HG03103 (cell line): ENCODE results near the gene SHLD2.
"Not testable (repeated sequence)": the region's sequence is repeated elsewhere in the genome, so short reads cannot be mapped to it uniquely, and the experiment has no call there.

Experiments used
- ATAC-seq: cut with Tn5 transposase; IDR thresholded peaks from one replicate; pipeline ENCODE4 v1.9.1; 2021; ENCODE audit warnings: low read depth; ENCODE audit not compliant: unreplicated experiment

SHLD2 gene

GRCh38 chr10:87094373-87095235 lies at the start of gene SHLD2, which contains the start of gene GLUD1:
TSS of gene SHLD2 (plus strand) at chr10:87095206. CDS start at chr10:87151355, 56,149 bp downstream.
TSS of gene GLUD1 (minus strand) at chr10:87094843. CDS start at chr10:87094769, 74 bp downstream.
- ATAC-seq: peak; percentile 59

GRCh38 chr10:87045434-87045938 lies 49.5 kb upstream of the SHLD2 start:
- no peak for ATAC-seq

- no peak for ATAC-seq
Measured at GRCh38 chr10:87053111-87053510, 41.9 kb upstream of the SHLD2 start.

GRCh38 chr10:87053577-87054181 lies 41.3 kb upstream of the SHLD2 start:
- ATAC-seq: no peak

- no peak for ATAC-seq
Measured at GRCh38 chr10:87054373-87055295, 40.4 kb upstream of the SHLD2 start.

GRCh38 chr10:87058171-87058570 lies 36.8 kb upstream of the SHLD2 start:
- ATAC-seq: no peak

GRCh38 chr10:87059401-87059800 lies 35.6 kb upstream of the SHLD2 start:
- ATAC-seq: no peak

- ATAC-seq: no peak
Measured at GRCh38 chr10:87060280-87060928, 34.6 kb upstream of the SHLD2 start.

GRCh38 chr10:87064651-87065050 lies 30.4 kb upstream of the SHLD2 start:
- ATAC-seq: no peak

GRCh38 chr10:87066178-87066577 lies 28.8 kb upstream of the SHLD2 start:
- ATAC-seq: no peak

GRCh38 chr10:87066865-87067264 lies 28.1 kb upstream of the SHLD2 start:
- ATAC-seq: no peak

- no peak for ATAC-seq
Measured at GRCh38 chr10:87068281-87068680, 26.7 kb upstream of the SHLD2 start.

- no peak for ATAC-seq
Measured at GRCh38 chr10:87072449-87072848, 22.6 kb upstream of the SHLD2 start.

- ATAC-seq: not testable (repeated sequence)
Measured at GRCh38 chr10:87076421-87076820, 18.6 kb upstream of the SHLD2 start.

GRCh38 chr10:87079106-87079836 lies 15.7 kb upstream of the SHLD2 start:
- ATAC-seq: no peak

GRCh38 chr10:87080621-87081020 lies 14.4 kb upstream of the SHLD2 start:
- not testable (repeated sequence) for ATAC-seq

GRCh38 chr10:87081574-87081973 lies 13.4 kb upstream of the SHLD2 start:
- ATAC-seq: not testable (repeated sequence)

- not testable (repeated sequence) for ATAC-seq
Measured at GRCh38 chr10:87082219-87082618, 12.8 kb upstream of the SHLD2 start.

GRCh38 chr10:87083576-87084290 lies 11.3 kb upstream of the SHLD2 start:
- ATAC-seq: not testable (repeated sequence)
